ENCODE results near the gene RNF135. TPM values are rescaled to one million over a fixed set of nuclear protein-coding genes. Genes with fewer than 3 reads are reported as not detected.
"Not testable (repeated sequence)": the region's sequence is repeated elsewhere in the genome, so short reads cannot be mapped to it uniquely, and the experiment has no call there.

The RNF135 gene
- total RNA-seq, 2 experiments from 2014 or later: 6.1 to 6.9 TPM

DNA sequence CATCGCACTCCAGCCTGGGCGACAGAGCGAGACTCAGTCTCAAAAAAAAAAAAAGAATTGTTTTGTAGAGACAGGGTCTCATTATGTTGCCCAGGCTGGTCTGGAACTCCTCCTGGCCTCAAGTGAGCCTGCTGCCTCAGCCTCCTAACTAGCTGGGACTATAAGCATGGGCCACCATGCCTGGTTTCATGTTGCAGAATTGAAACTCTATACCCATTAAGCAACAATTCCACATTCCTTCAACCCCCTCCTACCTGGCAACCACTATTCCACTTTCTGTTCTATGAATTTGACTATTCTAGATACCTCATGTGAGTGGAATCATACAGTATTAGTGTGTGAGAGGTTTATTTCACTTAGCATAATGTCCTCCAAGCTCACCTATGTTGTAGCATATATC lies 24.5 kb downstream of the RNF135 start:
- ChIA-PET POLR2A (no interaction called here), CTCF (interaction anchor here (0.6 kb wide), 1 partner anchor 820 kb away, joined by 3 read pairs; no protein-coding TSS in a partner anchor)
- no peak for DNase-seq
- H3K4me3 Mint-ChIP-seq: no peak overlapping the region
- peaks cover 14% of the 10 kb centered on the region for H3K36me3 Mint-ChIP-seq (ENCODE audit: low read depth)
- no peaks in the 10 kb centered on the region for H3K9me3 Mint-ChIP-seq
- no peaks in the 10 kb centered on the region for H3K27me3 Mint-ChIP-seq
- H3K4me1 Mint-ChIP-seq: no peaks in the 10 kb centered on the region
- no peak overlapping the region for H3K27ac Mint-ChIP-seq

DNA sequence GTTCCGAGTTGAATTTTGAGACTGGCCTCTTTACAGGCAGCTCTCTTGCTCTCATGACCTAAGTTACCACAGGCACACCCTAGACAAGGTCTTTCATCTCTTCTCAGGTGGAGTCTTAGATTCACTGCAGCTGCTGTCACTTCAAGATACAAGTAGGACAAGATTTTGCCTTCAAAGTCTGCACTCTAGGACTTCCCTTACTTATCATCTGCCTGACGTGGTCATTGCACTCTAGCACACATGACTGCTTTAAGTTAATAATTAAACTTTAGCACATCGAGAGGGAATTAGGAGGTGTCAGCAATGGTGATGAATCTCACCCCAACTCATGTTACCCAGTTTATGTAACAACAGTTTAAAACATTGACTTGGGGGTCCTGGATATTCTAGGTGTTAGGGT lies 25.6 kb downstream of the RNF135 start:
- ChIA-PET POLR2A (no interaction called here), CTCF (interaction anchor here (0.6 to 1.0 kb wide), 2 partner anchors 10 to 927 kb away, joined by 3 to 5 read pairs; no protein-coding TSS in a partner anchor)
- DNase-seq: no peak
- Mint-ChIP-seq H3K27me3 (no peaks in the 10 kb centered on the region), H3K36me3 (ENCODE audit: low read depth) (peaks cover 12% of the 10 kb centered on the region), H3K27ac (no peak overlapping the region), H3K4me1 (no peaks in the 10 kb centered on the region), H3K4me3 (no peak overlapping the region), H3K9me3 (no peaks in the 10 kb centered on the region)

DNA sequence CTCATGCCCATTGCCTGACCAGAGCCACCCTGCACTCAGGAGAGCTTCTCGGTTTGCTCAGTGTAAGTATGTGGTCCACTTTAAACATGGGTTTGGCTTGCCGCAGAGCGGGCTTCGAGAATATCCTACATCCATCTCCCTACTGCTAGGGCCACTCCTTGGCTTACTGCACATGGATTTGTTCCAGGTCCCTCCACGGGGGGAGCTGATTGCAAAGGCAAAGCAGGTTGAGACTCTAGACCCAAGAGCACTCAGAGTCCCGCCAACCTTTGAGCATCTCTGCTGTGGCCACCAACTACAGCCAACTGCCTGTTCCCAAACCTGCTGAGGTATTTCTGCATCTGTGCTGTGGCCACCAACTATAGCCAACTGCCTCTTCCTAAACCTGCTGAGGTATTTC lies 26.4 kb downstream of the RNF135 start:
- ChIA-PET CTCF (interaction anchor here (1.0 kb wide), 1 partner anchor 9 kb away, joined by 3 read pairs; no protein-coding TSS in a partner anchor), POLR2A (no interaction called here)
- H3K9me3 Mint-ChIP-seq: no peaks in the 10 kb centered on the region
- H3K4me1 Mint-ChIP-seq: no peaks in the 10 kb centered on the region
- H3K27ac Mint-ChIP-seq: no peak overlapping the region
- peaks cover 12% of the 10 kb centered on the region for H3K36me3 Mint-ChIP-seq (ENCODE audit: low read depth)
- no peak overlapping the region for H3K4me3 Mint-ChIP-seq
- no peak for DNase-seq
- no peaks in the 10 kb centered on the region for H3K27me3 Mint-ChIP-seq

DNA sequence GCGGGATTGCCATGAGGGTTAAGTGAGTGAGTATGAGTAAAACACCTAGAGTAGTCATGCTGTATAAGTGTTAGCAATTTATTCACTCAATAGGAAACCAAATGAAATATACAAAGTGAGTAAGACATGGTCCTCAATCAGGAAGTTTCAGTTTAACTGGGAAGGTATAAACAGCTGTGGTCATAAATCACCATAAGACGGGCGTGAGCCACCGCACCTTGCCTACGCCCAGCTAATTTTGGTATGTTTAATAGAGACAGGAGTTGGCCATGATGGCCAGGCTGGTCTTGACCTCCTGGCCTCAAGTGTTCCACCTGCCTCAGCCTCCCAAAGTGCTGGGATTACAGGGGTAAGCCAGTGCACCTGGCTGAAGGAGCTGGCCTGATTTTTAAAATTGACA lies 27.0 kb downstream of the RNF135 start:
- Mint-ChIP-seq H3K9me3 (no peaks in the 10 kb centered on the region), H3K36me3 (ENCODE audit: low read depth) (peaks cover 12% of the 10 kb centered on the region), H3K27me3 (no peaks in the 10 kb centered on the region), H3K4me3 (no peak overlapping the region), H3K27ac (no peak overlapping the region), H3K4me1 (no peaks in the 10 kb centered on the region)
- POLR2A ChIA-PET: no interaction called here
- no peak for DNase-seq
- CTCF ChIA-PET: no interaction called here

DNA sequence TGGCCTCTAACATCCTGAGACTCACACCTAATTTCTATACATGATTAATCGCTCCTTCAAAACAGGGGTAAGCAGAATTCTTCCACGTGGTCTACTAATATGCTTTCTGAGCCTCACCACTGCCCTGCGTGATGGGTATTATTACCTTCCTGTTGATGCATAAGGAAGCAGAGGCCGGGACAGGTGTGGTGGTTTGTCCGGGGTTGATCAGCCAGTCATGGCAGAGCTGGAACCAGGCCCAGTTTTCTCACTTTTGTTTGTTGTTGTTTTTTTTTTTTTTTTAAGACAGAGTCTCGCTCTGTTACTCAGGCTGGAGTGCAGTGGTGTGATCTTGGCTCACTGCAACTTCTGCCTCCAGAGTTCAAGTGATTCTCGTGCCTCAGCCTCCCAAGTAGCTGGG lies 31.2 kb downstream of the RNF135 start:
- Mint-ChIP-seq H3K27ac (no peak overlapping the region), H3K27me3 (peaks cover 2% of the 10 kb centered on the region), H3K4me1 (peaks cover 3% of the 10 kb centered on the region), H3K9me3 (no peaks in the 10 kb centered on the region), H3K4me3 (no peak overlapping the region), H3K36me3 (ENCODE audit: low read depth) (peaks cover 12% of the 10 kb centered on the region)
- DNase-seq: no peak
- CTCF ChIA-PET: interaction anchor here (0.6 kb wide), 1 partner anchor 32 kb away, joined by 3 read pairs; no protein-coding TSS in a partner anchor
- POLR2A ChIA-PET: no interaction called here

DNA sequence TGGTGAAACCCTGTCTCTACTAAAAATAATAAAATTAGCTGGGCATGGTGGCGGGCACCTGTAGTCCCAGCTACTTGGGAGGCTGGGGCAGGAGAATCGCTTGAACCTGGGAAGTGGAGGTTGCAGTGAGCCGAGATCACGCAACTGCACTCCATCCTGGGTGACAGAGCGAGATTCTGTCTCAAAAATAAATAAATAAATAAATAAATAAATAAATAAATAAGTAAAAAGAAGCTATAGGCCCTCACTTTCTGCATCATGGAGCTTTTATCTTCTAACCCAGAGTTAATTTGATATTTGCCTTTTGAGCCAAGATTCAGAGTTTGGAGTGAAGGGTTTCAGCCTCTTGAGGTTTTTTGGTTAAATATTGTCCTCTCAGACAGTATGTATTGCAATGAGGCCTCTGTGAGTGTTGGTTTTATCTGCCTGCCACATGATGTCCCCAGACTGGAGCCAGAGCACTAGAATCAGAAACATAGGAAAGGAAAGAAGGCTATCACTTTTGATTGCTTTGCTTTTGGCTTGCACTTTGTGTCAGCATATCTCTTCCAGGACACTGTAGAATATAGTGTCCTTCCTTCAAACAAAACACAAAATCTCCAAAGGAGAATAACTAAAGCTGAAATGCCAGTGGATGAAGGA lies 32.5 kb downstream of the RNF135 start:
- H3K36me3 Mint-ChIP-seq (ENCODE audit: low read depth): peaks cover 11% of the 10 kb centered on the region
- POLR2A ChIA-PET: no interaction called here
- H3K4me1 Mint-ChIP-seq: peaks cover 14% of the 10 kb centered on the region
- no peak for DNase-seq
- CTCF ChIA-PET: no interaction called here
- no peaks in the 10 kb centered on the region for H3K9me3 Mint-ChIP-seq
- H3K4me3 Mint-ChIP-seq: no peak overlapping the region
- peaks cover 2% of the 10 kb centered on the region for H3K27me3 Mint-ChIP-seq
- no peak overlapping the region for H3K27ac Mint-ChIP-seq

DNA sequence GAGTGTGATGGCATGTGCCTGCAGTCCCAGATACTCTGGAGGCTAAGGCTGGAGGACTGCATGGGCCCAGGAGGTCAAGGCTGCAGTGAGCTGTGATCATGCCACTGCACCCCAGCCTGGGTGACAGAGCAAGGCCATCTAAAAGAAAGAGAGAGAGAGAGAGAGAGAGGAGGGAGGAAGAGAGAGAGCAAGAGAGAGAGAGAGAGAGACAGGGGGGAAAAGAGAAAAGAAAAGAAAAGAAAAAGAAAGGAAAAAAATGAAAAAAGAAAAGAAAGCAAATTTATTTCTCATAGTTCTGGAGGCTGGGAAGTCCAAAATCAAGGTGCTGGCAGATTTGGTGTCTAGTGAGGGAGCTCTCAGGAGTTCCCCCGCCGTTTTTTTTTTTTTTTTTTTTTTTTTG lies 33.3 kb downstream of the RNF135 start:
- CTCF ChIA-PET: interaction anchor here (0.6 kb wide), 1 partner anchor 56 kb away, joined by 3 read pairs; no protein-coding TSS in a partner anchor
- peaks cover 7% of the 10 kb centered on the region for H3K36me3 Mint-ChIP-seq (ENCODE audit: low read depth)
- DNase-seq: no peak
- no peak overlapping the region for H3K27ac Mint-ChIP-seq
- POLR2A ChIA-PET: no interaction called here
- H3K27me3 Mint-ChIP-seq: peaks cover 2% of the 10 kb centered on the region
- H3K4me1 Mint-ChIP-seq: peaks cover 20% of the 10 kb centered on the region
- no peak overlapping the region for H3K4me3 Mint-ChIP-seq
- H3K9me3 Mint-ChIP-seq: no peaks in the 10 kb centered on the region

DNA sequence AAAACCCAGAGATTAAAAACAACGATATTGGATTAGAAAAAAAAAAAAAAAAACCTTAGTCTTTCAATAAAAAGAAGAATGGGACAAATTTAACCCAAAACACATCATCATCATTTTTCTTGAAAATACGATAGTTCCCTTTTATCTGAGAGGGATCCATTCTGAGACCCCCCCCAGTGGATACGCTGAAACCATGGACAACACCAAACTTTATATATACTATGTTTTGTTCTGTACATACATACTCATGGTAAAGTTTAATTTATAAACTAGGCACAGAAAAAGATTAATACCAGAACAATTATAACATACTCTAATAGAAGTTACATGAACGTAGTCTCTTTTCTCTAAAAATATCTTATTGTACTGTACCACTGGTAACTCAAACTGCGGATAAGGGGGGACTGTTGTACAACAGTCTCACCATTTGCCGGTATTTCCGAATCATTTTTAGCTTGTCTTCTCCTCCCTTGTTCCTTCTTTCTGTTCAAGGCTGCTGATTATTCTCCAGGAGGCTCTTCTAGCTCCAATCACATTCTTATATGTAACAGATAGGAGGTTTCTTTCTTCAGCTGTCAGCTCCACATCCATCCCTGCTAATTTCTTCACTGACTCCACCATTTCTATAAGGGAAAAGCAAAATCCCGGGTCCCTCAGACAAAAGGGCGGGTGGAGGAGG lies 37.0 kb downstream of the RNF135 start:
- H3K27ac Mint-ChIP-seq: peak overlapping the region; percentile 79

DNA sequence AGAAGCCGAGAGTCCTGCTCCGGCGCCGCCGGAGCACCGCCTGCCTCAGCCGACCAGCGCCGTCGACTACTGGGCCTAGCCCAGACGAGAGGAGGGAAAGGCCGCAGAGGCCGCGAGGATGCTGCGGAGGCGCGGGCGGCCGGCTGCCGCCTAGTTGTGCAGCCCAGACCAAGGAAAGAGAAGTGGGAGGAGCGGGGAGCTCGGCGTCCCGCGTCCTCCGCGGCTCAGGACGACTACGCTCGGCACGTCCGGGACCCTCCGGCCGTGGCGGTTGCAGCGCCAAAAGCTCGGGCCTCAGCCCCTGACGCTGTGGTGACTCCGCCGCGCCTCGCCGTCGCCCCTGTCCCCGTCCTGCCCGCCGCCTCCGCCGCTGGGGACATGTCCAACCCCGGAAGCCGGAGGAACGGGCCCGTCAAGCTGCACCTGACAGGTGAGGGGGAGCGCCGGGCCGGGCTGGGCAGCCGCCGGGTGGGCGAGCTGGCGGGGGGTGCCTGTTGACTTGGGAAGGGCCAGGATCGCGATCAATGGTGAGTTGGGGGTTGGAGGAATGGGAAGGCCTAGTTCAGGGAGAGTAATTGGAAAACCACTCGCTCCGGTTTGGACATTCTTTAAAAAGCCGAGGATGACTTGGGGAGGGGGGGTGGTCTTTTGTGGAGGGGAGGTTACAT lies 37.7 kb downstream of the RNF135 start:
- Mint-ChIP-seq H3K4me3 (peak overlapping the region; percentile 80), H3K27ac (peak overlapping the region; percentile 82), H3K4me1 (peaks cover 25% of the 10 kb centered on the region), H3K9me3 (no peaks in the 10 kb centered on the region), H3K36me3 (ENCODE audit: low read depth) (peaks cover 3% of the 10 kb centered on the region), H3K27me3 (peaks cover 10% of the 10 kb centered on the region)
- peak; percentile 42 for DNase-seq
- CTCF ChIA-PET: interaction anchor here (1.1 kb wide), 1 partner anchor 11 kb away, joined by 3 read pairs; no protein-coding TSS in a partner anchor
- POLR2A ChIA-PET: no interaction called here

More for the DNA sequence above, 37.0 kb downstream of the RNF135 start:
- Mint-ChIP-seq H3K4me3 (peak overlapping the region; percentile 80), H3K9me3 (no peaks in the 10 kb centered on the region), H3K4me1 (peaks cover 25% of the 10 kb centered on the region), H3K36me3 (ENCODE audit: low read depth) (peaks cover 3% of the 10 kb centered on the region), H3K27me3 (peaks cover 10% of the 10 kb centered on the region)
- CTCF ChIA-PET: interaction anchor here (0.7 to 1.1 kb wide), 2 partner anchors 11 to 501 kb away, joined by 3 read pairs; no protein-coding TSS in a partner anchor
- DNase-seq: no peak
- POLR2A ChIA-PET: no interaction called here

DNA sequence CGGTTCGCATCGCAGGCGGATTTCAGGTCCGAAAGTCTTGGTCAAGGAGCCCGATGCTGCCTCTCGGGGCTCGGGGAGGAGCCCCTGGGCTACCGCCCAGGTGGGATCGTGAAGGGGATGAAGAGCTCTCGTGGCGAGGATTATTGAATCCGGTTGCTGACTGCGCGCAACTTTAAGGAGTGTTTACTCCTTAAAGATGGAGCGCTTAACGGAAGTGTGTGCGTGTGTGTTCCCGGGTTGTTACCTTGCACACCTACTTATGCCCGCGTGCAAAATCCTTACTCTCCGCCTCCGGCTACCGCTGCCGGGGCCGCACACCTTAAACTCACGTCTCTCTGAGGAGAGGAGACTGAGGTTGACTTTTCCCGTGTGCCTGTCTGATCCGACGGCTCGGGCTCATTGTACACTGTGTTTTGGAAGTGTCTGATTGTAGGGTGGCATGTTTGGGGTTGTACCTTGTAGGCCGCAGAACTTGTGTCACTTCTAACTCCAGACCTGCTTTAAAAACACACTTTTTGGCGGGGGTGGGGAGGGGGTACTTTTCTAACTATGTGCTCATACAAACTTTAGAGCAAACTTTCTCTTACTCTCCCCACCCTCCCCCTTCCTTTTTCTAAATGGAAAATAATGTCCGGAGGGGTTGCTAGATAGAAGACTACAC lies 38.3 kb downstream of the RNF135 start:
- not testable (repeated sequence) for H3K27me3 Mint-ChIP-seq

DNA sequence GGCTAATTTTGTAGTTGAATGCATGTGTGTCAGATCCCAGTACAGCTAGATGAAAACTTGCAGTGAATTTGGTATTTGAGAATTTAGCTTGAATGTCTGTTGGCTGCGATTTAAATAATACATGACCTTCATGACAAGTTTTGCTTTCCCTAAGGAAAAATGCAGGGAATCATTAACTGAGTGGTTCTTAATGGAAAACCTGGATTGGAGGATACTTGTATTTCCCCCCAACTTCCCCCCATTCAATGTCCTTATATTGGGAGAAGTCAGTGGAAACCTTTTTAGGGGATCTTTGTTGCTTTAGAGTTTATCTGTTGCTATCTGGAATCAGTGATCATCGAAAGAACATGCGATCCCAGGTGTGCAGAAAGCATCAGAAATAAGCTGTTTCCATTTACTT lies 39.2 kb downstream of the RNF135 start:
- DNase-seq; H3K27me3 Mint-ChIP-seq; POLR2A ChIA-PET; H3K36me3 Mint-ChIP-seq (ENCODE audit: low read depth); CTCF ChIA-PET; H3K9me3 Mint-ChIP-seq: not testable (repeated sequence)
- Mint-ChIP-seq H3K27ac (peak overlapping the region; percentile 68), H3K4me1 (peaks cover 25% of the 10 kb centered on the region), H3K4me3 (peak overlapping the region; percentile 47)

More for the DNA sequence above, 38.3 kb downstream of the RNF135 start:
- CTCF ChIA-PET: interaction anchor here (1.1 kb wide), 1 partner anchor 10 kb away, joined by 3 read pairs; no protein-coding TSS in a partner anchor
- H3K36me3 Mint-ChIP-seq (ENCODE audit: low read depth); H3K9me3 Mint-ChIP-seq; POLR2A ChIA-PET: not testable (repeated sequence)
- DNase-seq: peak; percentile 8
- H3K4me1 Mint-ChIP-seq: peaks cover 25% of the 10 kb centered on the region
- peak overlapping the region; percentile 80 for H3K4me3 Mint-ChIP-seq
- H3K27ac Mint-ChIP-seq: peak overlapping the region; percentile 82

DNA sequence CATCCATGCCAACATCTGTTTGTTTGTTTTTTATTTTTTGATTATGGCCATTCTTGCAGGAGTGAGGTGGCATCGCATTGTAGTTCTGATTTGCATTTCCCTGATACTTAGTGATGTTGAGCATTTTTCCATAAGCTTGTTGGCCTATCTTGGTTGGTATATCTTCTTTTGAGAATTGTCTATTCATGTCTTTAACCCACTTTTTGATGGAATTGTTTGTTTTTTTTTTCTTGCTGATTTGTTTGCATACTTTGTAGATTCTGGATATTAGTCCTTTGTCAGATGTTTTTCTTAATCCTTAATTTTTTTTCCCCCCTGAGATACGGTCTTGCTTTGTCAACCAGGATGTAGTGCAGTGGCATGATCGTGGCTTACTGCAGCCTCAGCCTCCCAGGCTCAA lies 43.0 kb downstream of the RNF135 start:
- Mint-ChIP-seq H3K36me3 (ENCODE audit: low read depth) (no peaks in the 10 kb centered on the region), H3K4me1 (peaks cover 8% of the 10 kb centered on the region), H3K27me3 (peaks cover 7% of the 10 kb centered on the region), H3K4me3 (no peak overlapping the region), H3K27ac (no peak overlapping the region), H3K9me3 (no peaks in the 10 kb centered on the region)
- DNase-seq: no peak
- ChIA-PET CTCF (no interaction called here), POLR2A (no interaction called here)

DNA sequence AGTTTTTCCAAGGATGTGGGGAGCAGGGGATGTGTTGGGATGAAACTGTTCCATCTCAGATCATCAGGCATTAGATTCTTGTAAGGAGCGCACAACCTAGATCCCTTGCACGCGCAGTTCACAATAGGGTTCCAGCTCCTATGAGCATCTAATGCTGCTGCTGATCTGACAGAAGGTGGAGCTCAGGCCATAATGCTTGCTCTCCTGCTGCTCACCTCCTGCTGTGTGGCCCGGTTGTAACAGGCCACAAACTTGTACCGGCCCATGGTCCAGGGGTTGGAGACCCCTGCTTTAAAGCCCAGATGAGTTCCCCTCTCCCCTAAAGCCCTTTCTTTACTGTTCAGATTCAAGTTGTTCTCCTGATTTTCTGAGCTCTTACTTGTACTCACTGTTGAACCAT lies 44.8 kb downstream of the RNF135 start:
- no peaks in the 10 kb centered on the region for H3K9me3 Mint-ChIP-seq
- no peak overlapping the region for H3K27ac Mint-ChIP-seq
- POLR2A ChIA-PET: no interaction called here
- no peaks in the 10 kb centered on the region for H3K36me3 Mint-ChIP-seq (ENCODE audit: low read depth)
- no peak for DNase-seq
- H3K4me1 Mint-ChIP-seq: no peaks in the 10 kb centered on the region
- no peak overlapping the region for H3K4me3 Mint-ChIP-seq
- CTCF ChIA-PET: interaction anchor here (0.6 kb wide), 1 partner anchor 622 kb away, joined by 3 read pairs; no protein-coding TSS in a partner anchor
- H3K27me3 Mint-ChIP-seq: peaks cover 3% of the 10 kb centered on the region

Measured in activated CD4-positive, alpha-beta T cell treated with anti-CD3 and anti-CD28 coated beads, Interleukin-2, amount 10 ng/mL, durations not matched to agents 7 days and 5 days (primary cell).